Measurements from ENCODE around the gene ATP5ME.
"Not testable (repeated sequence)": the region's sequence is repeated elsewhere in the genome, so short reads cannot be mapped to it uniquely, and the experiment has no call there.

Gene ATP5ME, protein sequence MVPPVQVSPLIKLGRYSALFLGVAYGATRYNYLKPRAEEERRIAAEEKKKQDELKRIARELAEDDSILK

DNA sequence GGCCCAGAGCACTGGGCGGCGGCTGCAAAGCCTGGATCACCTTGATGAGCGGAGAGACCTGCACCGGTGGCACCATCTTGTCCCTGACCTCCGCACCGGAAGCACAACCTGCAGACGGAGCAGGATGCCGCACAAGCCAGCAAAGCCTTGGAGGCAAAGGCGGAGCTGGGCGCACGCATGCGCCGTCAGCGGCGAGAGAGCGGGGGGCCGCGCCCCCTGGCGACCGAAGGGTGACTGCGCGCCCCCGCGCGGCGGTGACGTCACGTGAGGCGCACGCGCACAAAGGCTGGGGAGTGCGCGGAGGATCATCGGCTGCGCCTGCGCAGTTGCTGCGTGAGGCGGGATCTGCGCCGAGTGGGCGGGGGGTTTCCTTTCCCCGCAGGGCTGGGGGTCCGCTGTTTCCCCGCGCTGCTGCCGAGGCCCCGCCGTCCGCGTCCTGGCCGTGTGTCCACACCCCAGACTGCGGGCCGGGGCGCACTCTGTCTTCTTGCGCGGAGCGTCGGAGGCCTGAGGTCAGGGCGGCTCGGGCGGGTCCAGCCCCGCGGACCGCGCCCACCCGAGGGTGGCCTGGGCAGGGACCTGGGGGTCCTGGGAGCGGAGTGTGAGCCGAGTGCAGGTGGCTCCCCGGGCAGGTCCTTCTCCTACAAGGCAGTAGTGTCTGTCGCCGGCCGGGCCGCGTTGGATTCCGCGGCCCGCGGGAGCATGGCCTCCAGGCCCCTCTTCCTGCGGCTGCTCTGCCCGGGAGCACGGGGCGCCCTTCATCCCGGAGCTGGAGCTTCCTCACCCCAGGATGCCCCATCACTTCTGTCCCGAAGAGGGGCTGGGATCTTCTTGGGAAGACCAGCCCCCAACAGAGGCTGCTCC is at the start of gene ATP5ME, which contains the start of gene MYL5:
ATP5ME (minus strand) TSS at position 105 of the 864 bp plus-strand sequence; CDS start at position 76, 29 bp downstream.
MYL5 (plus strand) TSS at position 371 of the 864 bp plus-strand sequence. CDS start 3,485 bp downstream, outside the sequence.
- DNase-seq, result peak; percentile 54 to 80

DNA sequence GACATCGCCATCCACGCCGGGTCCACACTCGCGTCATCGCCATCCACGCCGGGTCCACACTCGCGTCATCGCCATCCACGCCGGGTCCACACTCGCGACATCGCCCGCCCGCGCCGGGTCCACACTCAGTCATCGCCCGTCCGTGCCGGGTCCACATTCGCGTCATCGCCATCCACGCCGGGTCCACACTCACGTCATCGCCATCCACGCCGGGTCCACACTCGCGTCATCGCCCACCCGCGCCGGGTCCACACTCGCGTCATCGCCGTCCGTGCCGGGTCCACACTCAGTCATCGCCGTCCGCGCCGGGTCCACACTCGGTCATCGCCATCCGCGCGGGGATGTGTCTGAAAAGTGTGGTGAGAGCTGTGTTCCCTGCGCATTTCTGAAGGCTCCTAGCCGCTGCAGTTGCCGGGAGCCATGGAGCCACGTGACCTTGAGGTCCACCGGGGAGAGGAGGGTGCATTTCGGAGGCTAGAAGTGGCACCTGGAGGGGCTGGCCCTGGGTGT is 48.8 kb upstream of the ATP5ME start:
- no peak for DNase-seq

DNA sequence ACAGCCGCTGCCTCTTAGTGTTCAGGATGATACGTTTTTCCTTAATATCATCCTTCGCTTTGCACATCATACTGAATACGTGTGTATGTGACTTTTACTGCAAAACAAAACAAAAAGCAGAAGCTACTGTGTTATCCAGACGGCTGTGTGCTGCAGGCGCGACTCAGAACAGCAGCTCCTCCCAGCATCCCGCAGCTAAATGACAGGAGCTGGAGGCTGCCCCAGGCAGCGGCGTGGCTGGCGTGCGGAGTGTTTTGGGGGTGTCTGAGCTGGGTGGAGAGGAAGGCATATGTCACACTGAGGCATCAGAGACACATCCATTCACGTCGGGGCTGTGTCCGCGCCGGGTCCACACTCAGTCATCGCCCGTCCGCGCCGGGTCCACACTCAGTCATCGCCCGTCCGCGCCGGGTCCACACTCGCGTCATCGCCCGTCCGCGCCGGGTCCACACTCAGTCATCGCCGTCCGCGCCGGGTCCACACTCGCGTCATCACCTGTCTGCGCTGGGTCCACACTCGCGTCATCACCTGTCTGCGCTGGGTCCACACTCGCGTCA is 48.2 kb upstream of the ATP5ME start:
- DNase-seq, result no peak

DNA sequence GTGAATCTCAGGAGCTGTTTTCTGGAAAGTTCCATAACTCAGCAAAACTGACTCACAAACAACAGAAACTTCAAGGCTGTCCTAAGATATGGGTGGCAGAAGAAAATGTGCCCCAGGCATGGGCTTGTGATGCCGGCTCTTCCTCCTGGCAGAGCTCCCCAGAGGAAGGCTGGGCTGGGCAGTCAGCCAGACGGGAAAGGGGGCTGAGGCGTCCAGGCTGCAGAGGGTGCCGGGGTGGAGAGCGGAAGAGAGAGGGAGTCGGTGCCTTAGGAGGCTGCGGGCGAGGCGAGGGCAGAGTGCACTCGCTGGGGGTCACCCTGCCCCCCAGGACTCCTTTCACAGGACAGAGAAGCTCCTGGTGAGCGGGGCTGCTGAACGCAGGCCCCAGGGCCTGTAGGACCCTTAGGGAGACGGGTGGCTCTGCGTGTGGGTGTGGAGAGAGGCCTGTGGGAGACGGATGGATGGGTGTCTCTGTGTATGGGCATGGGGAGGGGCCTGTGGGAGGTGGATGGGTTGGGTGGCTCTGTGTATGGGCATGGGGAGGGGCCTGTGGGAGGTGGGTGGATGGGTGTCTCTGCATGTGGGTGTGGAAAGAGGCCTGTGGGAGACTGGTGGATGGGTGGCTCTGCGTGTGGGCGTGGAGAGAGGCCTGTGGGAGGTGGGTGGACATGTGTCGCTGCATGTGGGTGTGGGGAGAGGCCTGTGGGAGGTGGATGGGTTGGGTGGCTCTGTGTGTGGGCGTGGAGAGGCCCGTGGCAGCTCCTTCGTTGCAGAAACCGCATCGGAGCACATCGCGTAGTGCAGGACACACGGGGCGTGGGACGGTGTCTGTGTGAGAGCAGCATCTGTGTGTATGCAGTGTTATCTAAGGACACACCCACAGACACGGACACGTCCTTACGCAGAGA is 47.4 kb upstream of the ATP5ME start:
- DNase-seq, result no peak

DNA sequence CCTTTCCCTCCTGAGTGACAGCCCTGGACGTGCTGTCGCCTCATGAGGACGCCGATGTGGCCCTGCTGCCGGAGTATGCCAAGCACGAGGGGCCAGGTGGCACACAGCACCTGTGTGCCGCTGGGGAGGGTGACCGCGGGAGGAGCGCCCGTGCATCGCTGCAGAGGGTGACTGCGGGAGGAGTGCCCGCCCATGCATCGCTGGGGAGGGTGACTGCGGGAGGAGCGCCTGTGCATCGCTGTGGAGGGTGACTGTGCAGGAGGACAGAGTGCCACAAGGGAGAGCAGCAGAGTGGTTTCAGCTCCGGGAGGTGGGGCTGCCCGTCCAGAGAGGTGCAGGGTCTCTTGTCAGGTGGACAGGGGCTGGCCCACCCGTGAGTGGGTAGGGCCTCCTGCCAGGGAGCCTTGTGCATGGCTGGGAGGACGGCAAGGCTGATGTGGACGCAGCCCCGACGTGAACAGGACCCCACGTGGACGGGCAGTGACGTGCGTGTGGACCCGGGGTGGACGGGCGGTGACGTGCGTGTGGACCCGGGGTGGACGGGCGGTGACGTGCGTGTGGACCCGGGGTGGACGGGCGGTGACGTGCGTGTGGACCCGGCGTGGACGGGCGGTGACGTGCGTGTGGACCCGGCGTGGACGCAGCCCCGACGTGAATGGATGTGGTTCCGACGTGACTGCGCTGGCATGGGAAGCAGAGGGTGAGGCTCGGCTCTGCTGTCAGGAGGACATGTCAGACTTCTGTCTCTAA is 46.2 kb upstream of the ATP5ME start:
- no peak for DNase-seq

DNA sequence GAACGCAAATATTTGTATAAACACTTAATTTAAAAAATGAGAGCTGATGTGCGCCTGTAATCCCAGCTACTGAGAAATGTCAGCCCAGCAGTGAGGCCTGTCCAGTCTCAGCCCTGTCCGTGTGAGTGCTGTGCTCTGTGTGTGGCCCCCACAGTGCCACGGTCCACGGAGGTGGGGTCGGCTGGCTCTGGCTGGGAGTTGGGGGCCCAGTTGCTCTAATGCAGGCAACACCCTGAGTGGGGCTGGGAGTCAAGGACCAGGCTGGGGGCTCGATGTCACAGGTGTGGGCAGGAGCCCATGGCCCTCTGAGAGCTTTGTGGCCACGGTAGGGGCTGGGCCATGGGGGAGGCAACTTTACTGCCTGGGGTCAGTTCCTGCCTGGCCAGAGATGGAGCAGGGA is 44.4 kb upstream of the ATP5ME start:
- no peak for DNase-seq

DNA sequence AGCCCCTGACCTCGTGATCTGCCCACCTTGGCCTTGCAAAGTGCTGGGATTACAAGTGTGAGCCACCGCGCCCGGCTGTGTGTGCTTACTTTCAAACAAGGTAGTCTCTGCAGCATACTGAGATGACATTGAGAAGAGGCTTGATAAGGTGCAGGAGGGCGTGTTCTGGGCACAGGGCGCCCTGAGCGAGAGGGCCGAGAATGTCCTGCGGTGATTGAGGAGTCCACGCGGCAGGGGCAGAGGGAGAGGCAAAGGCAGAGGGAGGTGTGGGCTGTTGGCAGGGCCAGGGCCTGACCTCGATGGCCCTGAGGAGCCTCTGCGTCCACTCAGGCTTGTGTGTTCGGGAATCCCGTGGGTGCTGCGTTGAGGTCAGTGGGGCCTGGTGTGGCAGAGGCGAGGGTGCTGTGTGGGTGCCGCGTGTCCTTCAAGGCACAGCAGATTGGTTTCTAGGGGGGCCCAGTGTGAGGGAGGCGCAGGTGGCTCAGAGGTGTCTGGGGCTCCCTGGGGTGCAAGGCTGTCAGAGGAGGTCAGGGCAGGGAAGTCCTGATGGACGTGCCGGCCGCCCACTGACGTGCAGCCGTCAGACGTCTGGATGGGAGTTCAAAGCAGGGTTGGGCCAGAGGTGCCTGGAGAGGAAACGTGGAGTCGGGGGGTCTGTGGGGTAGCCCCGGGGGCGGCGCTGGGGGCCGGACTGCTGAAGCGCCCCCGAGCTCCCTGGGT is 43.7 kb upstream of the ATP5ME start:
- no peak for DNase-seq

DNA sequence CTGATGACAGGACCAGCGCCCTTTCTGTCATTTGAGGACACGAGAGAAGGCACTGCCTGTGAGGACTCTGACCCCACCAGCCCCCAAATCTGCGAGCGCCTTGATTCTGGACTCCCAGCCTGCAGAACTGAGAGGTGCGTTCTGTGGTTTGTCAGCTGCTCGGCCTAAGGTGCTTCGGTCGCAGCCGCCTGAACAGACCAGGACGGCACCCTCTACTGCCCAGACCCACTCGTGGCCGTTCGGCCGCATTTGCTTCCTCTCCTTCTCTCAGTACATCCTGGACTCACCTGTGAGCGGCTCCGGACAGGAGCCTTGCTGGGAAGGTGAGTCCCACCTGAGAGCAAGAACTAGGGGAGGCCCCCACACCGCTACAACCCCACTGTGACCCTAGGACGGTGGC is 40.0 kb upstream of the ATP5ME start:
- DNase-seq, result no peak

DNA sequence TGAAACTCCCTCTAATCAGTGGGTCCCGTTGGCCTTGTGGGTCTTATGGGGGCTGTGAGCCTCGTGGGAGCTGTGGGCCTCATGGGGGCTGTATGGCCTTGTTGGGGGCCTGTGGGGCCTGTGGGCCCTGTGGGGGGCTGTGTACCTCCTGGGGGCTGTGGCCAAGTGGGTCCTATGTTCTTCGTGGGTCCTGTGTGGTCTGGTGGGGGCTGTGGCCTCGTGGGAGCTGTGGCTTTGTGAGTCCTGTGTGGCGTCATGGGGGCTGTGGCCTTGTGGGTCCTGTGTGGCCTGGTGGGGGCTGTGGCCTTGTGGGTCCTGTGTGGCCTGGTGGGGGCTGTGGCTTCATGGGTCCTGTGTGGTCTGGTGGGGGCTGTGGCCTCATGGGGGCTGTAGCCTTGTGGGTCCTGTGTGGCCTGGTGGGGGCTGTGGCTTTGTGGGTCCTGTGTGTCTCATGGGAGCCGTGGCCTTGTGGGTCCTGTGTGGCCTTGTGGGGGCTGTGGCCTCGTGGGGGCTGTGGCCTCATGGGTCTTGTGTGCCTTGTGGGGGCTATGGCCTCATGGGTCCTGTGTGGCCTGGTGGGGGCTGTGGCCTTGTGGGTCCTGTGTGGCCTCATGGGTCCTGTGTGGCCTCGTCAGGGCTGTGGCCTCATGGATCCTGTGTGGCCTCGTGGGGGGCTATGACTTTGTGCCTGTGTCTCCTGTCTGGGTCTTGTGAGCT is 39.0 kb upstream of the ATP5ME start:
- no peak for DNase-seq

DNA sequence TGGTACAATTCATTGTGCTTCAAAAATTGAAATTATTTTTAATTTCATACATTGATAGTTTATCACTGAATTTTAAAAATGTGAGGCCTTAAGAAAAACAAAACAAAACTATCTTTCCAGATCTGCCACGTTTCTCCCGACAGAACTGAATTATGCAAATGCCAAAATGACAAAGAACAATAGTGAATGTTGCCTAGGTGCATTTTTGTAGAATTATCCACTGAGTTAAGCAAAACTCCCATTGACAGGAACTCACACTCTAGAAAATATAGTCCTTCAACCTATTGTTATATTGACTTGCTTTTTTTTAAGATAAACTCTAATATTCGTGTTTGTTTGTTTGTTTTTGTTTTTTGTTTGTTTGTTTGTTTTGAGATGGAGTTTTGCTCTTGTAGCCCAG is 38.0 kb upstream of the ATP5ME start:
- no peak for DNase-seq

DNA sequence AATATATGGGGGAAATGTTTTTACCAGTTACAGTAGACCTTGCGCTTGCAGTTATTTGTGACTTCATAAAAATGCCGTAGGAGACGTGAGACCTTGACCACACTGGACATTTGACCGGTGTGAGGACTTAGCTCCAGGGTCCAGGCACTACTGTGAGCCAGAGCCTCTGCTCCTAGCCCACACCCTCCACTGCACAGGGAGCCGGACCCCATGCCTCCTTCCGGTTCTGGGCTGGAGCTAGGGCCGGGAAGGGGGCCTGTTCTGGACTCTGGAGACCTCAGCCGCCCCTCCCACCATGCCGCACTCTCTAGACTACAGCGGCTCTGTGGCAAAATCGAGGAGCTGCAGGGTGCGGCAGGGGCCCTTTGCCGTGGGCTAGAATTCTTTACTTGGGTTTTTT is 36.8 kb upstream of the ATP5ME start:
- no peak for DNase-seq

DNA sequence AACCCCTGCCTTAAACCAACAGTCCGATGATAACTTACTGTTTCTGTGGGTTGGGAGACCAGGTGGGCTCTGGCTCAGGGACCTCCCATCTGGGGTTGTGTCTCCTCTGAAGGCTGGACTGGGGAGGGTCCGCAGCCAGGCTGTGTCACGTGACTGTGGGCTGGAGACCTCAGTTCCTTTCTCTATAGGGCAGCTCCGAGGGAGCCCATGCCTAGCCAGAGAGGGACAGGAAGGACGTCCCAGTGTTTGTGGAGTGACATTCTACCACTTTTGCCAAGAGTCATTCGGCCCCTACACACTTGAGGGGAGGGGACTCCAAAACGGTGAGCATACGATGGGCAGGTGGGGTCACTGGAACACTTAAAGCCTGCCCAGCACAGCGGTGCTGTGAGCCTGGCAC is 36.0 kb upstream of the ATP5ME start:
- DNase-seq, result no peak

DNA sequence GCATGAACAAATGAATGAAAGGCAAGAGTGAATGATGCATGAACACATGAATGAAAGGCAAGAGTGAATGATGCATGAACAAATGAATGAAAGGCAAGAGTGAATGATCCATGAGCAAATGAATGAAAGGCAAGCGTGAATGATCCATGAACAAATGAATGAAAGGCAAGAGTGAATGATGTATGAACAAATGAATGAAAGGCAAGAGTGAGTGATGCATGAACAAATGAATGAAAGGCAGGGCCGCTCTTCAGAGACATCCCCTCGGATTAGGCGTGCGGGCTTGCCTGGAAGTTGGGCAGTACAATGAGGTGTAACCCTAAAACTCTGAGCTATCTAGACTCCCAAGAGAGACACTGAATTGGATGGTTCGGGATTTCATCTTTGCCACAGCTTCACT is 35.3 kb upstream of the ATP5ME start:
- no peak for DNase-seq

DNA sequence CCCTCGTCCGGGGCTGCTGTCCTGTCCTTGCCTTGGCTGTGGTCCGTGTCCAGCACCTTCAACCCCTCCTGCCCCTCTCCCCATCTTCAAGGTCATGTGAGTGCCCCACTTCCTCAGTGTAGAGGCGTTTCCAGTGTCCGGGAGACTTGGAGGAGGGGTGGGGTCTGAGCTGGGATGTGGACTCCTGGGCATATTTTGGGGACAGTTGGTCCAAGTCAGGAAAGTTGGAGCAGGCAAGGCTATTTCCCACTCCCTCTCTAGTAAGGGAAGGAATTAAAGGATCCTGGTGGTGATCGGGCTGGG is 34.5 kb upstream of the ATP5ME start:
- no peak for DNase-seq

DNA sequence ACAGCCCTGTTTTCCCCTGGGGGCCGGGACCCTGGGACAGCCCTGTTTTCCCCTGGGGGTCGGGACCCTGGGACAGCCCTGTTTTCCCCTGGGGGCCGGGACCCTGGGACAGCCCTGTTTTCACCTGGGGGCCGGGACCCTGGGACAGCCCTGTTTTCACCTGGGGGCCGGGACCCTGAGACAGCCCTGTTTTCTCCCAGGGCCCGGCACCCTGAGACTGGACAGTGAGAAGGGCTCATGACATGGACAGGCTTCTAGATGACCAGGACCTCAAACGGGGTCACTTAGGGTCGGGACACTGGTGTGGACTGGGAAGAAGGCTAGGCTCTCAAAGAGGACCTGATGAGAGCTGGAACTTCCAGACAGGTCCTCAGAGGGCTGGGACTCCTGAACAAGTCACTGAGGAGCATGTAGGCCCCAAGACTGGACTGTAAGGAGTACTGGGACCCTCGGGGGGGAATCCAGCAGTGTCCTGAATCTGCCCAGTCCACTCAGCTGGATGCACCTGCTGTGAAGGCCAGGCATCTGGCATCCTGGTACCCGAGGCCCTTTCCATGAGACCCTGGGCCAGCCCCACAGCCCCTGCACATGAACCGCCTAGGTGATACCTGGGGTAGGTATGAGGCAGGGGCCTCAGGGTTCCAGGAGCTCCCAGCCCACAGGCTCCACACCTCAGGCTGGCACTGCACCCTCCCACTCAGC is 34.0 kb upstream of the ATP5ME start:
- no peak for DNase-seq

DNA sequence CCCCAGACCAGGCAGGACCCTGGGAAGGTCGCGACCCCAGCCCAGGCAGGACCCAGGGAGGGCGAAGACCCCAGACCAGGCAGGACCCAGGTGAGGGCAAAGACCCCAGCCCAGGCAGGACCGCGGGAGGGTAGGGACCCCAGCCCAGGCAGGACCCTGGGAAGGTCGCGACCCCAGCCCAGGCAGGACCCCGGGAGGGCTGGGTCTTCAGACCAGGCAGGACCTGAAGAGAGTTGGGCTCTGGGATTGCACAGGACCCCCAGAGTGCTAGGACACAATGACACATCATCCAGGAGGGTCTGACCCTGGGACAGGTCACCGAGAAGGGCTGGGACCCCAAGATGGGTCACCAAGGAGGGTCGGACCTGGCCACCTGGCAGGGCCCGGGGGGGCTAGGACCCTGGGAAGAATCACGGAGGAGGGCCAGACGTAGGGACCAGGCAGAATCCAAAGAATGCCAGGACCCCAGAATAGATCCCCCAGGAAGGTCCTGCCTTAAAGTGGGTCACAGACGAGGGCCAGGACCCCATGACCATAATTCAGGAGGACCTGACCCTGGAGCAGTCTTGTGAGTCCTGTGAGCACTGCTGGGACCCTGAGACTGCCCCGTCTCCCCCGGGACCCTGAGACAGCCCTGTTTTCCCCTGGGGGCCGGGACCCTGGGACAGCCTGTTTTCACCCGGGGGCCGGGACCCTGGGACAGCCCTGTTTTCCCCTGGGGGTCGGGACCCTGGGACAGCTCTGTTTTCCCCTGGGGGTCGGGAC is 32.9 kb upstream of the ATP5ME start:
- DNase-seq, result no peak

DNA sequence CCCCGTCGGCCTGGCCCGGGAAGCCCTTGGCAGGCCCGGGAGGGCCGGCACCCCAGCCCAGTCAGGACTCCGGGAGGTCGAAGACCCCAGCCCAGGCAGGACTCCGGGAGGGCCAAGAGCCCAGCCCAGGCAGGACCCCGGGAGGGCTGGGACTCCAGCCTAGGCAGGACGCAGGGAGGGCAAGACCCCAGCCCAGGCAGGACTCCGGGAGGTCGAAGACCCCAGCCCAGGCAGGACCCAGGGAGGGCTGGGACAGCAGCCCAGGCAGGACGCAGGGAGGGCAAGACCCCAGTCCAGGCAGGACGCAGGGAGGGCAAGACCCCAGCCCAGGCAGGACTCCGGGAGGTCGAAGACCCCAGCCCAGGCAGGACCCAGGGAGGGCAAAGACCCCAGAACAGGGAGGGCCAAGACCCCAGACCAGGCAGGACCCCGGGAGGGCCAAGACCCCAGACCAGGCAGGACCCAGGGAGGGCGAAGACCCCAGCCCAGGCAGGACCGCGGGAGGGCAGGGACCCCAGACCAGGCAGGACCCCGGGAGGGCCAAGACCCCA is 32.1 kb upstream of the ATP5ME start:
- not testable (repeated sequence) for DNase-seq

DNA sequence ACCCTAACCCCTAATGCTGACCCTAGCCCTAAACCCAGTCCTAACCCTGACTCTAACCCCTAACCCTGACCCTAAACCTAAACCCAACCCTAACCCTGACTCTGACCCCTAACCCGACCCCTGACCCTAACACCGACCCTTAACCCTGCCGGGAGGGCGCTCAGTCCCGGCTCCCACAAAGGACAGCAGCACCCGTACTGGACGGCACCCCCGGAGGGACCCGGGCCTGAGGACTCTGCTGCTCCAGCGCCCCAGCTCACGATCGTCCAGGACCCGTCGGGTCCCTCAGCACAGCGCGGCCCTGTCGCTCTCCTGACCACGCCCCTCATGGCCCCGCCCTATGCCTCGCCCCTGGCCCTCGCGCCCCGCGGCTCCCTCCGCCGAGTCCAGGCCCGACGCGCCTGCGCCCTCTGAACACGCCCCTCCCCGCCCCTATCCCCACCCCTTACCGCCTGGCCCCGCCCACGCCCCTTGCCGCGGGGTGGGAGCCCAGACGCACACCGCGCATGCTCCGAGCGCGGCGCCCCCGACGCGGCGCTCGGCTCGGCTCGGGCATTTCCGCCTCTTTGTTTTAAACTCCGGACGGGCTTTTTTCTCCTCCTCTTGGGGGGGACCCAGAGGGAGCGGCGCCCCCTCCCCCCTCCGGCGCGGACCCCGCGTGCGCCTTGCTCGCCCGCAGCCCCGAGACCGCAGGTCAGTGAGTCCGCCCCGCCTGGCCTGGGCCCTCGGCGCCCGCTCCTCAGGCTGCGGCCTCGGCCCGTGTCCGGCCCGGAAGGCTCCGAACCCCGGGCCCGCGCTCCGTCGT is 31.4 kb upstream of the ATP5ME start, which contains the start of gene PCGF3:
PCGF3 (plus strand) TSS at position 555 of the 805 bp plus-strand sequence. CDS start 27,849 bp downstream, outside the sequence.
- DNase-seq, result peak; percentile 59 to 66

All from SHP77 (cell line).